Inflammatory macrophage treated with lipopolysaccharide for 4 hours (primary cell): ENCODE results near the gene LGALS4.
"Not testable (repeated sequence)": the region's sequence is repeated elsewhere in the genome, so short reads cannot be mapped to it uniquely, and the experiment has no call there.

Source experiments
- DNase-seq: peaks from one replicate; pipeline ENCODE4 v3.0.0-alpha.2; 2020

LGALS4 gene

GRCh38 chr19:38766276-38767047 lies 46.3 kb downstream of the LGALS4 start:
- no peak for DNase-seq

- DNase-seq = no peak
Measured at GRCh38 chr19:38765214-38765613, 47.5 kb downstream of the LGALS4 start.

GRCh38 chr19:38763795-38764220 lies 48.9 kb downstream of the LGALS4 start:
- DNase-seq = no peak

- DNase-seq = not testable (repeated sequence)
Measured at GRCh38 chr19:38761884-38762389, 50.8 kb downstream of the LGALS4 start.

GRCh38 chr19:38760805-38761517 lies 51.8 kb downstream of the LGALS4 start:
- not testable (repeated sequence) for DNase-seq

GRCh38 chr19:38759590-38760003 lies 53.1 kb downstream of the LGALS4 start:
- peak; percentile 55 for DNase-seq

GRCh38 chr19:38754196-38754595 lies 58.5 kb downstream of the LGALS4 start:
- DNase-seq = not testable (repeated sequence)

GRCh38 chr19:38753783-38754182 lies 59.0 kb downstream of the LGALS4 start:
- DNase-seq = not testable (repeated sequence)
